Measurements from ENCODE around the gene RGS19. TPM values are rescaled to one million over a fixed set of nuclear protein-coding genes. Genes with fewer than 3 reads are reported as not detected.

RGS19 gene
- total RNA-seq, 1 donor from 2014 or later, result 57.5 TPM

- DNase-seq (no peak), ATAC-seq (no peak)
- Histone ChIP-seq H3K27me3 (ENCODE audit: low read depth) (peaks cover 33% of the 10 kb centered on the region), H3K4me1 (peaks cover 11% of the 10 kb centered on the region), H3K27ac (no peak overlapping the region), H3K9me3 (no peaks in the 10 kb centered on the region), H3K4me3 (no peak overlapping the region), H3K36me3 (peaks cover 9% of the 10 kb centered on the region)
- no peak for TF ChIP-seq CTCF (IDR thresholded peaks at IDR 0.05)
- intact Hi-C loops (cut with DNase I), result no loop called here
Observed at GRCh38 chr20:64098471-64099013, 19.2 kb upstream of the RGS19 start.

GRCh38 chr20:64096535-64096934 lies 17.2 kb upstream of the RGS19 start:
- H3K4me1 ChIP-seq, result no peaks in the 10 kb centered on the region
- no peaks in the 10 kb centered on the region for H3K9me3 ChIP-seq
- H3K27ac ChIP-seq, result no peak overlapping the region
- no peak for DNase-seq
- no peak overlapping the region for H3K4me3 ChIP-seq
- peaks cover 9% of the 10 kb centered on the region for H3K36me3 ChIP-seq
- intact Hi-C loops (cut with DNase I), result no loop called here
- TF ChIP-seq CTCF (IDR thresholded peaks at IDR 0.05), result no peak
- ATAC-seq, result no peak
- H3K27me3 ChIP-seq (ENCODE audit: low read depth), result peaks cover 14% of the 10 kb centered on the region

- DNase-seq (no peak), ATAC-seq (no peak)
- intact Hi-C loops (cut with DNase I), result no loop called here
- no peak overlapping the region for H3K4me3 ChIP-seq
- H3K4me1 ChIP-seq, result no peaks in the 10 kb centered on the region
- peaks cover 9% of the 10 kb centered on the region for H3K36me3 ChIP-seq
- TF ChIP-seq CTCF (IDR thresholded peaks at IDR 0.05), result no peak
- no peaks in the 10 kb centered on the region for H3K9me3 ChIP-seq
- no peak overlapping the region for H3K27ac ChIP-seq
- H3K27me3 ChIP-seq (ENCODE audit: low read depth), result peaks cover 7% of the 10 kb centered on the region
Observed at GRCh38 chr20:64095927-64096326, 16.6 kb upstream of the RGS19 start.

GRCh38 chr20:64095455-64095854 lies 16.1 kb upstream of the RGS19 start:
- H3K9me3 ChIP-seq, result no peaks in the 10 kb centered on the region
- no peak overlapping the region for H3K4me3 ChIP-seq
- no peak overlapping the region for H3K27ac ChIP-seq
- ATAC-seq, result no peak
- H3K4me1 ChIP-seq, result no peaks in the 10 kb centered on the region
- no peak for DNase-seq
- H3K36me3 ChIP-seq, result peaks cover 9% of the 10 kb centered on the region
- TF ChIP-seq CTCF (IDR thresholded peaks at IDR 0.05), result no peak
- intact Hi-C loops (cut with DNase I), result no loop called here
- H3K27me3 ChIP-seq (ENCODE audit: low read depth), result peaks cover 4% of the 10 kb centered on the region

- TF ChIP-seq CTCF (IDR thresholded peaks at IDR 0.05), result no peak
- no peak for DNase-seq
- intact Hi-C loops (cut with DNase I), result no loop called here
- Histone ChIP-seq H3K4me3 (no peak overlapping the region), H3K27ac (no peak overlapping the region), H3K4me1 (no peaks in the 10 kb centered on the region), H3K9me3 (no peaks in the 10 kb centered on the region), H3K27me3 (ENCODE audit: low read depth) (peaks cover 4% of the 10 kb centered on the region), H3K36me3 (no peaks in the 10 kb centered on the region)
- no peak for ATAC-seq
Observed at GRCh38 chr20:64093013-64093503, 13.7 kb upstream of the RGS19 start.

All from lower lobe of right lung (tissue), 2 donors.